ENCODE measurements around the gene RELB. TPM values are rescaled to one million over a fixed set of nuclear protein-coding genes. Genes with fewer than 3 reads are reported as not detected.

RELB gene
- total and polyA plus RNA-seq, 9 donors, result 3.0 to 23.2 (median 10.1) TPM

DNA sequence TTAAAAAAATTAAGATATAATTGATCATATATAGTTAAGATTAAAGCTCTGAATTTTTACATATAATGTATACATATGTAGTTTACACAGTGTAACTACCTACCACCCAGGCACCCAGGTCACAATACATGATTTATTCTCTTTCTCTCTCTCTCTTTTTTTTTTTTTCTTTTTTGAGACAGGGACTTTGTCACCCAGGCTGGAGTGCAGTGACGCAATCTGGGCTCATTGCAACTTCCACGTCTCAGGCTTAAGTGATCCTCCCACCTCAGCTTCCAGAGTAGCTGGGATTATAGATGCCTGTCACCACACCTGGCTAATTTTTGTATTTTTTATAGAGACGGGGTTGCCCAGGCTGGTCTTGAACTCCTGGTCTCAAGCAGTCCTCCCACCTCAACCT lies 18.8 kb downstream of the RELB start:
- no peaks in the 10 kb centered on the region for H3K36me3 ChIP-seq
- H3K9me3 ChIP-seq, result no peaks in the 10 kb centered on the region
- DNase-seq, result no peak
- TF ChIP-seq EP300 (IDR thresholded peaks at IDR 0.05), result no peak
- TF ChIP-seq, protein P1, sequence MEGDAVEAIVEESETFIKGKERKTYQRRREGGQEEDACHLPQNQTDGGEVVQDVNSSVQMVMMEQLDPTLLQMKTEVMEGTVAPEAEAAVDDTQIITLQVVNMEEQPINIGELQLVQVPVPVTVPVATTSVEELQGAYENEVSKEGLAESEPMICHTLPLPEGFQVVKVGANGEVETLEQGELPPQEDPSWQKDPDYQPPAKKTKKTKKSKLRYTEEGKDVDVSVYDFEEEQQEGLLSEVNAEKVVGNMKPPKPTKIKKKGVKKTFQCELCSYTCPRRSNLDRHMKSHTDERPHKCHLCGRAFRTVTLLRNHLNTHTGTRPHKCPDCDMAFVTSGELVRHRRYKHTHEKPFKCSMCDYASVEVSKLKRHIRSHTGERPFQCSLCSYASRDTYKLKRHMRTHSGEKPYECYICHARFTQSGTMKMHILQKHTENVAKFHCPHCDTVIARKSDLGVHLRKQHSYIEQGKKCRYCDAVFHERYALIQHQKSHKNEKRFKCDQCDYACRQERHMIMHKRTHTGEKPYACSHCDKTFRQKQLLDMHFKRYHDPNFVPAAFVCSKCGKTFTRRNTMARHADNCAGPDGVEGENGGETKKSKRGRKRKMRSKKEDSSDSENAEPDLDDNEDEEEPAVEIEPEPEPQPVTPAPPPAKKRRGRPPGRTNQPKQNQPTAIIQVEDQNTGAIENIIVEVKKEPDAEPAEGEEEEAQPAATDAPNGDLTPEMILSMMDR (IDR thresholded peaks at IDR 0.05), result no peak
- no peak for TF ChIP-seq POLR2A (IDR thresholded peaks at IDR 0.05)
- 87 to 90% (median 87%) methylated on average over 3 of the region's 3 CpGs for WGBS, 3 donors
- no peaks in the 10 kb centered on the region for H3K4me1 ChIP-seq (ENCODE audit: insufficient read depth)
- intact Hi-C loops (cut with DNase I), result no loop called here
- H3K27ac ChIP-seq, result no peak overlapping the region
- H3K27me3 ChIP-seq, result no peaks in the 10 kb centered on the region
- H3K4me3 ChIP-seq, result no peak overlapping the region

DNA sequence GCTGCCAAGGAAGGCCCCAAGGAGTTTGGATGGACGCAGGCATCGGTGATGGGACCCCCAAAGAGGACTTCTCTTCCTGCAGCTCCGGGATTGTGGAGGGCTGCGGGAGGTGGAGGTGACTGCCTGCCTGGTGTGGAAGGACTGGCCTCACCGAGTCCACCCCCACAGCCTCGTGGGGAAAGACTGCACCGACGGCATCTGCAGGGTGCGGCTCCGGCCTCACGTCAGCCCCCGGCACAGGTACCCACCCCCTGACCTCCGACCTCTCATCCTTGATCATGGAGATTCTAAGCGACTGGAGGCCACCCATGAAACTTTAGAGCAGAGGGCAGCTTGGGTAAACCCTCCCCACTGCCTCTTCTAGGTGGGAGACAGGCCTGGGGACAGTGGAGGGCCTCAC lies 20.7 kb downstream of the RELB start:
- H3K27me3 ChIP-seq, result no peaks in the 10 kb centered on the region
- no peaks in the 10 kb centered on the region for H3K4me1 ChIP-seq (ENCODE audit: insufficient read depth)
- no peaks in the 10 kb centered on the region for H3K36me3 ChIP-seq
- TF ChIP-seq EP300 (IDR thresholded peaks at IDR 0.05) (no peak), POLR2A (IDR thresholded peaks at IDR 0.05) (no peak)
- TF ChIP-seq, protein P1 (IDR thresholded peaks at IDR 0.05), result no peak
- no peak for DNase-seq
- no peak overlapping the region for H3K4me3 ChIP-seq
- H3K9me3 ChIP-seq, result no peaks in the 10 kb centered on the region
- intact Hi-C loops (cut with DNase I), result no loop called here
- no peak overlapping the region for H3K27ac ChIP-seq
- 73 to 83% (median 77%) methylated on average over 14 of the region's 14 CpGs for WGBS, 3 donors

DNA sequence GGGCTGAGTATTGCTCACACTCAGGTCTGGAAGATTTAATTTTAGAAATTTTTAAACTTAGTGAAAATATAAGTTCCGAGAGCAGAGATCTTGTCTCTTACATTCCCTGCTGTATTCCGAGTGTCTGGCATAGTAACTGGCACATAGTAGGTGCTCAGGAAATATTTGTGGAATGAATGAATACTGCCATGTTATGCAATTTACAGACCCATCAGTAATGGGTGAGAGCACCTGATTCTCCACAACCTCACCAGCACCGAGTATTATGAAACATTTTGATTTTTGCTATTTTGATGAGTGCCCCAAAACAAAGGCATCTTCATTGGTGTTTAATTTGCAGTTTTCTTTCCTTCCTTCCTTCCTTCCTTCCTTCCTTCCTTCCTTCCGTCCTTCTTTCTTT lies 21.8 kb downstream of the RELB start:
- H3K36me3 ChIP-seq, result no peaks in the 10 kb centered on the region
- DNase-seq, result no peak
- H3K27ac ChIP-seq, result no peak overlapping the region
- H3K4me1 ChIP-seq (ENCODE audit: insufficient read depth), result no peaks in the 10 kb centered on the region
- intact Hi-C loops (cut with DNase I), result no loop called here
- H3K4me3 ChIP-seq, result no peak overlapping the region
- TF ChIP-seq EP300 (IDR thresholded peaks at IDR 0.05), result no peak
- TF ChIP-seq POLR2A (IDR thresholded peaks at IDR 0.05), result no peak
- TF ChIP-seq, protein P1 (IDR thresholded peaks at IDR 0.05), result no peak
- WGBS, 3 donors, result 88 to 99% (median 93%) methylated on average over 4 of the region's 4 CpGs
- no peaks in the 10 kb centered on the region for H3K9me3 ChIP-seq
- no peaks in the 10 kb centered on the region for H3K27me3 ChIP-seq

DNA sequence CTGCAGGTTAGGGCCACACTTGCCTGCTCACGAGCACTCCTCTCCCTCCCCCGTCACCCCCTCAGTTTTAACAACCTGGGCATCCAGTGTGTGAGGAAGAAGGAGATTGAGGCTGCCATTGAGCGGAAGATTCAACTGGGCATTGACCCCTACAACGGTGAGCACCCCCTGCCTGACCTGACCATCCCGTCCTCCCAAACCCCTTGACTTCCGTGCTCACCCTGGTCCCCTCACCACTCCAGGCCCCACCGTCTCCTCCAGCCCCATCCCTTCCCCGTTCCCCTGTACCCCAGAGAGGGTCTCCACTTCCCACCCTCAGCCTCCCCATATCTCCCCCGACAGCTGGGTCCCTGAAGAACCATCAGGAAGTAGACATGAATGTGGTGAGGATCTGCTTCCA lies 24.0 kb downstream of the RELB start:
- H3K27me3 ChIP-seq, result no peaks in the 10 kb centered on the region
- intact Hi-C loops (cut with DNase I), result no loop called here
- no peaks in the 10 kb centered on the region for H3K9me3 ChIP-seq
- H3K27ac ChIP-seq, result no peak overlapping the region
- DNase-seq, result no peak
- WGBS, 3 donors, result 94 to 95% (median 95%) methylated on average over 9 of the region's 9 CpGs
- H3K4me3 ChIP-seq, result no peak overlapping the region
- no peaks in the 10 kb centered on the region for H3K36me3 ChIP-seq
- TF ChIP-seq, protein P1 (IDR thresholded peaks at IDR 0.05), result no peak
- TF ChIP-seq POLR2A (IDR thresholded peaks at IDR 0.05) (no peak), EP300 (IDR thresholded peaks at IDR 0.05) (no peak)
- H3K4me1 ChIP-seq (ENCODE audit: insufficient read depth), result no peaks in the 10 kb centered on the region

DNA sequence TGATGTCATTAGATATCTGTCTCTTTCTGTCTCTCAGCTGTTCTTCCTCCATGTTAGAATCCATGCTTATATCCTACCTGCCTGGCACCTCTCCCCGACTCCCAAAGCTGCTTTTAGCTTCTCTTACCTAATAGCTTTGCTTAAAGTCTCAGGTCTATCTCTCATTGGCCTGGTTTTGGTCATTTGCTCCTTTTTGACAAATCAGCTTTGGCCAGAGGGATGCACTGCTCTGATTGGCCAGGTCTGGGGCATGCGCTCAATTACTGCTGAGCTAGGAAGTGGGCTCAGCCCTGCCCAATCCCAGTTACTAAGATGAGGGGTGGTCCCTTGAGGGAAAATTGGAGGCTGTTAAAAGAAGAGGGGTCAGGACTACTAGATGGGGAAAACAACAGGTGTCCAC lies 26.1 kb downstream of the RELB start:
- Histone ChIP-seq H3K36me3 (no peaks in the 10 kb centered on the region), H3K4me3 (no peak overlapping the region), H3K27me3 (no peaks in the 10 kb centered on the region), H3K9me3 (no peaks in the 10 kb centered on the region), H3K4me1 (ENCODE audit: insufficient read depth) (no peaks in the 10 kb centered on the region), H3K27ac (no peak overlapping the region)
- no peak for TF ChIP-seq POLR2A (IDR thresholded peaks at IDR 0.05)
- TF ChIP-seq, protein P1 (IDR thresholded peaks at IDR 0.05), result no peak
- TF ChIP-seq EP300 (IDR thresholded peaks at IDR 0.05), result no peak
- no peak for DNase-seq
- 90 to 97% (median 94%) methylated on average over 2 of the region's 2 CpGs for WGBS, 3 donors
- intact Hi-C loops (cut with DNase I), result no loop called here
